ENCODE results near the gene PAX4.
"Not testable (repeated sequence)": the region's sequence is repeated elsewhere in the genome, so short reads cannot be mapped to it uniquely, and the experiment has no call there.

The PAX4 gene

GRCh38 chr7:127581716-127582115, 36.2 kb downstream of the PAX4 start:
- no peak overlapping the region for H3K4me3 ChIP-seq (replicated peaks in 1 of 2; ENCODE audit: low read depth in 2 of 2, low read length in 2 of 2)
- DNase-seq (ENCODE audit: low read depth in 2 of 2): peak in 1 of 2 donors; percentile 20
- TF ChIP-seq CTCF (IDR thresholded peaks at IDR 0.05; ENCODE audit: low read depth, low read length): no peak

- TF ChIP-seq CTCF (IDR thresholded peaks at IDR 0.05; ENCODE audit: low read depth, low read length): no peak
- H3K4me3 ChIP-seq (replicated peaks in 1 of 2; ENCODE audit: low read depth in 2 of 2, low read length in 2 of 2): no peak overlapping the region
- DNase-seq (ENCODE audit: low read depth in 2 of 2): no peak
These were observed 37.3 kb downstream of the PAX4 start for GRCh38 chr7:127580612-127581011.

- DNase-seq (ENCODE audit: low read depth in 2 of 2): no peak
- TF ChIP-seq CTCF (IDR thresholded peaks at IDR 0.05; ENCODE audit: low read depth, low read length): no peak
- H3K4me3 ChIP-seq (replicated peaks in 1 of 2; ENCODE audit: low read depth in 2 of 2, low read length in 2 of 2): no peak overlapping the region
These were observed 39.1 kb downstream of the PAX4 start for GRCh38 chr7:127578711-127579275.

- peak; percentile 26 to 34 for DNase-seq (ENCODE audit: low read depth in 2 of 2)
- peak; percentile 15 for TF ChIP-seq CTCF (IDR thresholded peaks at IDR 0.05; ENCODE audit: low read depth, low read length)
- H3K4me3 ChIP-seq (replicated peaks in 1 of 2; ENCODE audit: low read depth in 2 of 2, low read length in 2 of 2): no peak overlapping the region
These were observed 39.8 kb downstream of the PAX4 start for GRCh38 chr7:127578036-127578684.

GRCh38 chr7:127571741-127572505, 46.0 kb downstream of the PAX4 start:
- H3K4me3 ChIP-seq (replicated peaks in 1 of 2; ENCODE audit: low read depth in 2 of 2, low read length in 2 of 2): no peak overlapping the region
- no peak for TF ChIP-seq CTCF (IDR thresholded peaks at IDR 0.05; ENCODE audit: low read depth, low read length)
- peak in 1 of 2 donors; percentile 18 for DNase-seq (ENCODE audit: low read depth in 2 of 2)

- not testable (repeated sequence) for DNase-seq (ENCODE audit: low read depth in 2 of 2); H3K4me3 ChIP-seq (replicated peaks in 1 of 2; ENCODE audit: low read depth in 2 of 2, low read length in 2 of 2)
These were observed 49.9 kb downstream of the PAX4 start for GRCh38 chr7:127568034-127568433.

GRCh38 chr7:127566242-127566641, 51.7 kb downstream of the PAX4 start:
- no peak for DNase-seq (ENCODE audit: low read depth in 2 of 2)
- TF ChIP-seq CTCF (IDR thresholded peaks at IDR 0.05; ENCODE audit: low read depth, low read length): no peak
- no peak overlapping the region for H3K4me3 ChIP-seq (replicated peaks in 1 of 2; ENCODE audit: low read depth in 2 of 2, low read length in 2 of 2)

Data from cardiac fibroblast (primary cell).